GM23338 (cell line): ENCODE results near the gene EXOC6B. TPM values are rescaled to one million over a fixed set of nuclear protein-coding genes. Genes with fewer than 3 reads are reported as not detected.

ENCODE experiments used
- ATAC-seq: fragments of 200-7000 bp; cut with Tn5 transposase; 3 replicates; pipeline ENCODE4 v1.9.1; 2020
- DNase-seq: peaks from one replicate; pipeline ENCODE4 v3.0.0-alpha.2; 2015; ENCODE audit warnings: low spot score
- H2AFZ ChIP-seq: fragments of 200-600 bp; sonication (generic); 2 replicates; pipeline ENCODE4 v1.8.0; 2016; ENCODE audit warnings: antibody characterized with exemption, mild to moderate bottlenecking, moderate library complexity
- H3F3A ChIP-seq: fragments of 200-600 bp; sonication (generic); replicated peaks from 2 replicates; pipeline ENCODE4 v1.8.0; 2017; ENCODE audit warnings: antibody characterized with exemption, mixed run types, low read depth
- H3K27ac ChIP-seq: fragments of 200-600 bp; sonication (generic); 2 replicates; pipeline ENCODE4 v1.6.1; 2016; ENCODE audit warnings: low read depth
- H3K27me3 ChIP-seq: fragments of 200-600 bp; sonication (generic); 2 replicates; pipeline ENCODE4 v1.8.0; 2016; ENCODE audit warnings: mild to moderate bottlenecking, mixed run types, moderate library complexity; ENCODE audit not compliant: insufficient read depth
- H3K36me3 ChIP-seq: fragments of 200-600 bp; sonication (generic); 2 replicates; pipeline ENCODE4 v1.8.0; 2016; ENCODE audit warnings: mild to moderate bottlenecking; ENCODE audit not compliant: insufficient read depth
- H3K4me1 ChIP-seq: fragments of 200-600 bp; sonication (generic); 2 replicates; pipeline ENCODE4 v1.8.0; 2016; ENCODE audit warnings: mild to moderate bottlenecking, moderate library complexity; ENCODE audit not compliant: insufficient read depth
- H3K4me2 ChIP-seq: fragments of 200-600 bp; sonication (generic); 2 replicates; pipeline ENCODE4 v1.7.1; 2017; ENCODE audit warnings: mixed run types
- H3K4me3 ChIP-seq: fragments of 200-600 bp; sonication (generic); 2 replicates; pipeline ENCODE4 v1.6.1; 2016; ENCODE audit warnings: mixed run types
- H3K79me2 ChIP-seq: fragments of 200-600 bp; sonication (generic); replicated peaks from 2 replicates; pipeline ENCODE4 v1.8.0; 2017; ENCODE audit warnings: mild to moderate bottlenecking; ENCODE audit not compliant: insufficient read depth
- H3K9me2 ChIP-seq: fragments of 200-600 bp; sonication (generic); 2 replicates; pipeline ENCODE4 v1.8.0; 2017; ENCODE audit not compliant: insufficient read depth
- H4K20me1 ChIP-seq: fragments of 200-600 bp; sonication (generic); replicated peaks from 2 replicates; pipeline ENCODE4 v1.8.0; 2017; ENCODE audit warnings: mild to moderate bottlenecking; ENCODE audit not compliant: insufficient read depth
- H3K27ac Mint-ChIP-seq: 2 replicates; pipeline ENCODE4 v1.8.0; 2020; ENCODE audit warnings: inconsistent platforms, mild to moderate bottlenecking, moderate library complexity, mixed read lengths
- H3K27me3 Mint-ChIP-seq: 3 replicates; pipeline ENCODE4 v1.8.0; 2022; ENCODE audit warnings: low read depth, mild to moderate bottlenecking, moderate library complexity, mixed read lengths, inconsistent platforms; ENCODE audit not compliant: insufficient read depth, poor library complexity
- H3K36me3 Mint-ChIP-seq: 3 replicates; pipeline ENCODE4 v1.8.0; 2021; ENCODE audit warnings: low read depth, mild to moderate bottlenecking, inconsistent platforms, moderate library complexity, mixed read lengths
- H3K4me1 Mint-ChIP-seq: 3 replicates; pipeline ENCODE4 v1.8.0; 2020; ENCODE audit warnings: mild to moderate bottlenecking, inconsistent platforms, mixed read lengths
- H3K4me3 Mint-ChIP-seq: 3 replicates; pipeline ENCODE4 v1.8.0; 2021; ENCODE audit warnings: moderate library complexity, mild to moderate bottlenecking, inconsistent platforms, mixed read lengths
- H3K9me3 Mint-ChIP-seq: 3 replicates; pipeline ENCODE4 v1.8.0; 2020; ENCODE audit warnings: moderate library complexity, mild to moderate bottlenecking, inconsistent platforms, mixed read lengths
- CREB1 ChIP-seq: fragments of 250-450 bp; sonication (Bioruptor Pico); IDR thresholded peaks from 2 replicates; pipeline ENCODE4 v1.5.0; 2020; ENCODE audit warnings: low read depth, mild to moderate bottlenecking, moderate library complexity
- CTCF ChIP-seq, 2 experiments: fragments of 200-600 bp in 1 of 2; sonication (generic) in 1 of 2; conservative IDR thresholded peaks; 2 replicates each; pipeline versions ENCODE4 v1.5.1 to v1.6.1; 2016 to 2017; ENCODE audit warnings: antibody characterized with exemption in 2 of 2, low read depth in 2 of 2, mild to moderate bottlenecking in 2 of 2, moderate library complexity in 1 of 2
- ETS1 ChIP-seq: IDR thresholded peaks from 2 replicates; pipeline ENCODE4 v1.6.1; 2016; ENCODE audit warnings: antibody characterized with exemption
- EZH2 ChIP-seq: fragments of 200-600 bp; sonication (generic); IDR thresholded peaks from one replicate; pipeline ENCODE4 v1.8.0; 2017; ENCODE audit warnings: antibody characterized with exemption, mild to moderate bottlenecking, low read depth; ENCODE audit not compliant: unreplicated experiment
- EZH2phosphoT487 ChIP-seq: fragments of 200-600 bp; sonication (generic); IDR thresholded peaks from one replicate; pipeline ENCODE4 v1.8.1; 2018; ENCODE audit warnings: antibody characterized with exemption; ENCODE audit not compliant: unreplicated experiment
- JUNB ChIP-seq: IDR thresholded peaks from one replicate; pipeline ENCODE4 v1.6.1; 2016; ENCODE audit warnings: antibody characterized with exemption; ENCODE audit not compliant: unreplicated experiment
- NANOG ChIP-seq: IDR thresholded peaks from 2 replicates; pipeline ENCODE4 v1.6.1; 2016; ENCODE audit warnings: antibody characterized with exemption, borderline replicate concordance
- POLR2AphosphoS5 ChIP-seq: IDR thresholded peaks from 2 replicates; pipeline ENCODE4 v1.6.1; 2016; ENCODE audit warnings: antibody characterized with exemption, low read depth
- REST ChIP-seq: IDR thresholded peaks from one replicate; pipeline ENCODE4 v1.6.1; 2018; ENCODE audit warnings: antibody characterized with exemption; ENCODE audit not compliant: unreplicated experiment
- STAT1 ChIP-seq: IDR thresholded peaks from one replicate; pipeline ENCODE4 v1.6.1; 2016; ENCODE audit warnings: antibody characterized with exemption; ENCODE audit not compliant: unreplicated experiment
- ZNF114 ChIP-seq: fragments of 250-450 bp; sonication (Bioruptor Pico); IDR thresholded peaks from 2 replicates; pipeline ENCODE4 v1.5.0; 2020; ENCODE audit warnings: mild to moderate bottlenecking, moderate library complexity
- polyA plus RNA-seq: library from polyadenylated mRNA; unstranded; fragments of >200 nt; fragmentation: Nextera tagmentation; extraction: Ambion mirVana; gene quantifications from 2 replicates; pipeline ENCODE4 v1.2.1, GENCODE V29; 2016
- total RNA-seq: library from RNA; depleted of rRNA; stranded (reverse); fragments of >200 nt; shearing (Covaris generic); gene quantifications from 2 replicates; pipeline ENCODE4 v1.2.3, GENCODE V29; 2014

EXOC6B gene
- total and polyA plus RNA-seq, 2 experiments from 2014 or later: 7.2 to 45.9 TPM

DNA sequence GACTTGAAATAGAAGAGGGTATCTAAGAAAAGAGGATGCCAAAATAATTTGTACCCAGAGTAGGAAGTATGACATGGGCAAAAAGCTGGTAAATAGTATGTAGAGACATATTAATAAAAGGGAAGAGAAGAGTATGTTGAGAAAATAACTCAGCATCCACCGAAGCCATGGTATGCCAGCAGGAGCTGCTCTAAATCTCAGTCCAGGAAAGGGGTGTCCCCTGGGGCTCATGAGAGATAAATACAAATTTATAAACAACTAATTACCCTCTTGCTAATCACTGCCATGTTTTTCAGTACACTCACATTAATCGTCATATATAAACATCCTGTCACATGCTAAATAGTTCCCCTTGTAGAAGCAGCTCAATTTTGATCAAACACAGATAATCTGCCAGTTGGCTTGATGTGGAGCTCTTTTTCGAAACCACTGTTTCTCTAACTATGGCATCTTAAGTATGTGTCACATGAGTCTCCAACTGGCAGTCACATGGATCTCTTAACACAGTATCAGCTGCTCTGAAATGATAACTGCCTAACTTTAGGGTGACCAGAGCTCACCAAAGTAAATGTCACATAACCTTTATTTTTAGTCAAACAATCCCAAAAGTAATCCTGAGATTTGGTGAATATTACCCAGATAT lies 31.9 kb downstream of the EXOC6B start:
- ATAC-seq (no peak), DNase-seq (no peak)
- no peak overlapping the region for H3K27ac Mint-ChIP-seq
- Histone ChIP-seq H3F3A (no peaks in the 10 kb centered on the region), H3K9me2 (no peaks in the 10 kb centered on the region), H3K4me3 (no peak overlapping the region), H3K36me3 (no peaks in the 10 kb centered on the region), H3K4me1 (no peaks in the 10 kb centered on the region), H3K79me2 (0 out of 2 replicates have a peak, but pooled peaks cover 17% of the 10 kb centered on the region), H4K20me1 (0 out of 2 replicates have a peak, but pooled peaks cover 9% of the 10 kb centered on the region), H3K27ac (no peak overlapping the region), H2AFZ (no peak overlapping the region), H3K4me2 (no peak overlapping the region), H3K27me3 (no peaks in the 10 kb centered on the region)
- no peaks in the 10 kb centered on the region for H3K27me3 Mint-ChIP-seq
- no peaks in the 10 kb centered on the region for H3K9me3 Mint-ChIP-seq
- peaks cover 9% of the 10 kb centered on the region for H3K4me1 Mint-ChIP-seq
- no peaks in the 10 kb centered on the region for H3K36me3 Mint-ChIP-seq
- TF ChIP-seq JUNB: no peak
- TF ChIP-seq CTCF (conservative IDR thresholded peaks at IDR 0.05; ENCODE audit: low read depth in 2 of 2): no peak
- TF ChIP-seq ETS1: no peak
- TF ChIP-seq POLR2AphosphoS5: no peak
- no peak for TF ChIP-seq NANOG
- TF ChIP-seq EZH2: no peak
- TF ChIP-seq STAT1: no peak
- no peak for TF ChIP-seq CREB1 (CRISPR knock-in tag)
- TF ChIP-seq EZH2phosphoT487: no peak
- no peak overlapping the region for H3K4me3 Mint-ChIP-seq

GRCh38 chr2:72789241-72789640 lies 36.6 kb downstream of the EXOC6B start:
- H4K20me1 ChIP-seq: 0 out of 2 replicates have a peak, but pooled peaks cover 9% of the 10 kb centered on the region
- peaks cover 14% of the 10 kb centered on the region; the same call in 2 of the 3 replicates for H3K9me3 Mint-ChIP-seq
- peaks cover 17% of the 10 kb centered on the region for H3K36me3 Mint-ChIP-seq
- DNase-seq: no peak
- H3K9me2 ChIP-seq: no peaks in the 10 kb centered on the region
- 0 out of 3 replicates have a peak, but pooled peaks cover 3% of the 10 kb centered on the region for H3K4me1 Mint-ChIP-seq
- H3K27ac Mint-ChIP-seq: no peak overlapping the region
- ATAC-seq: no peak
- H3K27me3 ChIP-seq: no peaks in the 10 kb centered on the region
- no peak overlapping the region for H3K4me3 ChIP-seq
- 0 out of 2 replicates have a peak, but pooled peaks cover 9% of the 10 kb centered on the region for H3K79me2 ChIP-seq
- H3K4me3 Mint-ChIP-seq: no peak overlapping the region
- H3K4me2 ChIP-seq: no peak overlapping the region
- peaks cover 1% of the 10 kb centered on the region for H3K27me3 Mint-ChIP-seq
- no peaks in the 10 kb centered on the region for H3K4me1 ChIP-seq
- H2AFZ ChIP-seq: no peak overlapping the region
- no peaks in the 10 kb centered on the region for H3F3A ChIP-seq
- H3K36me3 ChIP-seq: no peaks in the 10 kb centered on the region
- no peak overlapping the region for H3K27ac ChIP-seq
- no peak for TF ChIP-seq NANOG
- no peak for TF ChIP-seq CTCF (conservative IDR thresholded peaks at IDR 0.05; ENCODE audit: low read depth in 2 of 2)
- TF ChIP-seq REST: no peak
- TF ChIP-seq EZH2phosphoT487: no peak
- no peak for TF ChIP-seq CREB1 (CRISPR knock-in tag)
- no peak for TF ChIP-seq EZH2
- TF ChIP-seq ZNF114 (CRISPR knock-in tag): no peak
- TF ChIP-seq POLR2AphosphoS5: no peak
- TF ChIP-seq ETS1: no peak
